ENCODE results near the gene ST6GALNAC2. TPM values are rescaled to one million over a fixed set of nuclear protein-coding genes. Genes with fewer than 3 reads are reported as not detected.
A peak's percentile ranks its signal among the peaks of the same experiment; 100 is the strongest.

The ST6GALNAC2 gene
- total RNA-seq, 4 donors from 2014 or later = 58.5 to 128 (median 69.1) TPM

DNA sequence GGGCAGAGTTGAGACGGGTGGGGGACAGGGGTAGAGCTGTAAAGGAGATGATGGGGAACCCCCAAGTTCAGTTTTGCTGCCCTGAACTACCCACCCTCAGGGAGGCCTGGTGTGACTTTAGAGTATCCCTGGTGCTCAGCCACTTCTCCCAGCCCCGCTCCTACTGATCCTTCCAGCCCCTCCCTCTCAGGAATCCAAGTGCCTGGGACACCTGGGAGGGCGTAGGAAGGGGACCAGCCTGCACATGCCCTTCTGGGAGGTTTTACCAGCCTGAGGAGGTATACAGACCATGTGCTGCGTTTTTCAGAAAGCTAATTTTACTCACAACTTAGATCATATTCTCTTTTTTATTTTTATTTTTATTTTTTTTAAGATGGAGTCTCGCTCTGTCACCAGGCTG is 4.1 kb downstream of the ST6GALNAC2 start:
- peaks cover 0 to 62% (median 20%) of the 10 kb centered on the region in 4 donors for H3K4me1 ChIP-seq

GRCh38 chr17:76579281-76579680 is 6.4 kb downstream of the ST6GALNAC2 start:
- Histone ChIP-seq H3K9me3 (no peaks in the 10 kb centered on the region), H3K27me3 (no peaks in the 10 kb centered on the region), H3K36me3 (peaks cover 0 to under 1% (median 0%) of the 10 kb centered on the region in 3 donors), H3K4me3 (no peak overlapping the region), H3K4me1 (peaks cover 0 to 65% (median 26%) of the 10 kb centered on the region in 4 donors), H3K27ac (peak overlapping the region in 2 of 4 donors; percentile 46 to 95)
- DNase-seq (ENCODE audit: low spot score in 2 of 2) = no peak
- TF ChIP-seq POLR2A (IDR thresholded peaks at IDR 0.05) = no peak
- TF ChIP-seq, protein P1, sequence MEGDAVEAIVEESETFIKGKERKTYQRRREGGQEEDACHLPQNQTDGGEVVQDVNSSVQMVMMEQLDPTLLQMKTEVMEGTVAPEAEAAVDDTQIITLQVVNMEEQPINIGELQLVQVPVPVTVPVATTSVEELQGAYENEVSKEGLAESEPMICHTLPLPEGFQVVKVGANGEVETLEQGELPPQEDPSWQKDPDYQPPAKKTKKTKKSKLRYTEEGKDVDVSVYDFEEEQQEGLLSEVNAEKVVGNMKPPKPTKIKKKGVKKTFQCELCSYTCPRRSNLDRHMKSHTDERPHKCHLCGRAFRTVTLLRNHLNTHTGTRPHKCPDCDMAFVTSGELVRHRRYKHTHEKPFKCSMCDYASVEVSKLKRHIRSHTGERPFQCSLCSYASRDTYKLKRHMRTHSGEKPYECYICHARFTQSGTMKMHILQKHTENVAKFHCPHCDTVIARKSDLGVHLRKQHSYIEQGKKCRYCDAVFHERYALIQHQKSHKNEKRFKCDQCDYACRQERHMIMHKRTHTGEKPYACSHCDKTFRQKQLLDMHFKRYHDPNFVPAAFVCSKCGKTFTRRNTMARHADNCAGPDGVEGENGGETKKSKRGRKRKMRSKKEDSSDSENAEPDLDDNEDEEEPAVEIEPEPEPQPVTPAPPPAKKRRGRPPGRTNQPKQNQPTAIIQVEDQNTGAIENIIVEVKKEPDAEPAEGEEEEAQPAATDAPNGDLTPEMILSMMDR (IDR thresholded peaks at IDR 0.05) = no peak
- TF ChIP-seq EP300 (IDR thresholded peaks at IDR 0.05) = no peak
- WGBS, 2 donors = 74 to 90% methylated on average over 2 of the region's 2 CpGs

More for the DNA sequence above, 4.1 kb downstream of the ST6GALNAC2 start:
- peak overlapping the region; percentile 34 to 95 (median 66) for H3K27ac ChIP-seq
- H3K36me3 ChIP-seq = no peaks in the 10 kb centered on the region
- no peak overlapping the region for H3K4me3 ChIP-seq
- 70 to 77% methylated on average over 5 of the region's 5 CpGs for WGBS, 2 donors
- H3K9me3 ChIP-seq = no peaks in the 10 kb centered on the region
- DNase-seq (ENCODE audit: low spot score in 2 of 2) = no peak
- TF ChIP-seq, protein P1 (IDR thresholded peaks at IDR 0.05) = no peak
- TF ChIP-seq POLR2A (IDR thresholded peaks at IDR 0.05) (no peak), EP300 (IDR thresholded peaks at IDR 0.05) (no peak)
- no peaks in the 10 kb centered on the region for H3K27me3 ChIP-seq

DNA sequence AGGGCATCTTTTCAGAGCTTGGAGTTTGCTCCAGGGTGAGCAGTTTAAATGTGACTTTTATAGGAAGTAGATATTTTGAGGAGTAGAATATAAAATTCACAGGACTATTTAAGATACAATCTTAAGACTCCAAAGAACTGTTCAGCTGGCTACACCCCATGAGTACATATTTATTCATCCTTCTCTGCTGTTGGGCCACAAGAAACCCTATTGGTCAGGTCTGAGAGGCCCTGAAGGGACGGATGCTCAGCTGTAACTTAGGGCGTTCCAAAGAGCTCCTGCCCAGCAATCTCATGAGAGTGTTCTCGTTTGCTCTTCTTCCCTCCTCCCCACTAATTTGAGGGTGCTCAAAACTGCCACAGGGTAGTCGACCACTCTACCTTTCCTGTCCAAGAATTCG is 7.3 kb downstream of the ST6GALNAC2 start:
- Histone ChIP-seq H3K36me3 (peaks cover 0 to 6% (median 0%) of the 10 kb centered on the region in 3 donors), H3K9me3 (no peaks in the 10 kb centered on the region), H3K4me1 (peaks cover 0 to 72% (median 31%) of the 10 kb centered on the region in 4 donors), H3K27me3 (no peaks in the 10 kb centered on the region), H3K4me3 (no peak overlapping the region), H3K27ac (peak overlapping the region in 2 of 4 donors; percentile 12 to 95)
- 51 to 54% methylated on average over 5 of the region's 5 CpGs for WGBS, 2 donors
- no peak for DNase-seq (ENCODE audit: low spot score in 2 of 2)
- TF ChIP-seq, protein P1 (IDR thresholded peaks at IDR 0.05) = no peak
- TF ChIP-seq POLR2A (IDR thresholded peaks at IDR 0.05) (no peak), EP300 (IDR thresholded peaks at IDR 0.05) (no peak)

GRCh38 chr17:76577876-76578275 is 7.8 kb downstream of the ST6GALNAC2 start:
- Histone ChIP-seq H3K27me3 (no peaks in the 10 kb centered on the region), H3K4me1 (peaks cover 0 to 77% (median 34%) of the 10 kb centered on the region in 4 donors), H3K4me3 (no peak overlapping the region), H3K36me3 (peaks cover 0 to 6% (median 0%) of the 10 kb centered on the region in 3 donors), H3K9me3 (no peaks in the 10 kb centered on the region), H3K27ac (peak overlapping the region in 2 of 4 donors; percentile 12 to 95)
- TF ChIP-seq POLR2A (IDR thresholded peaks at IDR 0.05) = no peak
- TF ChIP-seq, protein P1 (IDR thresholded peaks at IDR 0.05) = no peak
- TF ChIP-seq EP300 (IDR thresholded peaks at IDR 0.05) = no peak
- 95% methylated on average over 7 of the region's 7 CpGs for WGBS, 2 donors
- no peak for DNase-seq (ENCODE audit: low spot score in 2 of 2)

GRCh38 chr17:76576189-76576588 is 9.5 kb downstream of the ST6GALNAC2 start:
- WGBS, 2 donors = 54 to 61% methylated on average over 9 of the region's 9 CpGs
- Histone ChIP-seq H3K27ac (peak overlapping the region in 2 of 4 donors; percentile 79 to 95), H3K4me3 (no peak overlapping the region), H3K4me1 (peaks cover 0 to 82% (median 42%) of the 10 kb centered on the region in 4 donors), H3K36me3 (peaks cover 0 to 18% (median 0%) of the 10 kb centered on the region in 3 donors), H3K9me3 (no peaks in the 10 kb centered on the region), H3K27me3 (no peaks in the 10 kb centered on the region)
- DNase-seq (ENCODE audit: low spot score in 2 of 2) = no peak
- no peak for TF ChIP-seq EP300 (IDR thresholded peaks at IDR 0.05)
- TF ChIP-seq, protein P1 (IDR thresholded peaks at IDR 0.05) = no peak
- no peak for TF ChIP-seq POLR2A (IDR thresholded peaks at IDR 0.05)

Measured in tibial nerve (tissue), 4 donors.